ENCODE results near the gene CXCR3.

DNA sequence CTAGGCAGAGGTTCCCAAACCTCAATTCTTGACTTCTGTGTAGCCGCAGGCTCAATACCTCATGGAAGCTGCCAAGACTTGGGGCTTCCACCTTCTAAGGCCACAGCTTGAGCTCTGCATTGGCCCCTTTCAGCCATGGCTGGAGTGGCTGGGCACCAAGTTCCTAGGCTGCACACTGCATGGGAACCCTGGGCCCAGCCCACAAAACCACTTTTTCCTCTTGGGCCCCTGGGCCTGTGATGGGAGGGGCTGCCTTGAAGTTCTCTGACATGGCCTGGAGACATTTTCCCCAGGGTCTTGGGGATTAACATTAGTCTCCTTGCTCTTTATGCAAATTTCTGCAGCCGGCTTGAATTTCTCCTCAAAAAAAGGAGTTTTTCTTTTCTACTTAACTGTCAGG, 35.0 kb upstream of the CXCR3 start:
- TF ChIP-seq, protein P1, sequence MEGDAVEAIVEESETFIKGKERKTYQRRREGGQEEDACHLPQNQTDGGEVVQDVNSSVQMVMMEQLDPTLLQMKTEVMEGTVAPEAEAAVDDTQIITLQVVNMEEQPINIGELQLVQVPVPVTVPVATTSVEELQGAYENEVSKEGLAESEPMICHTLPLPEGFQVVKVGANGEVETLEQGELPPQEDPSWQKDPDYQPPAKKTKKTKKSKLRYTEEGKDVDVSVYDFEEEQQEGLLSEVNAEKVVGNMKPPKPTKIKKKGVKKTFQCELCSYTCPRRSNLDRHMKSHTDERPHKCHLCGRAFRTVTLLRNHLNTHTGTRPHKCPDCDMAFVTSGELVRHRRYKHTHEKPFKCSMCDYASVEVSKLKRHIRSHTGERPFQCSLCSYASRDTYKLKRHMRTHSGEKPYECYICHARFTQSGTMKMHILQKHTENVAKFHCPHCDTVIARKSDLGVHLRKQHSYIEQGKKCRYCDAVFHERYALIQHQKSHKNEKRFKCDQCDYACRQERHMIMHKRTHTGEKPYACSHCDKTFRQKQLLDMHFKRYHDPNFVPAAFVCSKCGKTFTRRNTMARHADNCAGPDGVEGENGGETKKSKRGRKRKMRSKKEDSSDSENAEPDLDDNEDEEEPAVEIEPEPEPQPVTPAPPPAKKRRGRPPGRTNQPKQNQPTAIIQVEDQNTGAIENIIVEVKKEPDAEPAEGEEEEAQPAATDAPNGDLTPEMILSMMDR (IDR thresholded peaks at IDR 0.05; ENCODE audit: low read depth, low read length) = no peak
- TF ChIP-seq EZH2phosphoT487 (IDR thresholded peaks at IDR 0.05; ENCODE audit: low read depth) = no peak

All from OCI-LY3 (cell line).